ENCODE measurements around the gene CHRNB4. TPM values are rescaled to one million over a fixed set of nuclear protein-coding genes. Genes with fewer than 3 reads are reported as not detected.
A peak's percentile ranks its signal among the peaks of the same experiment; 100 is the strongest.

Gene CHRNB4
- polyA plus RNA-seq, 4 donors, result 2.9 to 3.5 (median 3.1) TPM

GRCh38 chr15:78671626-78672211, 30.7 kb upstream of the CHRNB4 start:
- no peak for DNase-seq (ENCODE audit: low read depth in 4 of 4, low spot score in 3 of 4)

GRCh38 chr15:78668987-78669386, 28.0 kb upstream of the CHRNB4 start:
- DNase-seq (ENCODE audit: low read depth in 4 of 4, low spot score in 3 of 4), result no peak

GRCh38 chr15:78667578-78668236, 26.7 kb upstream of the CHRNB4 start:
- DNase-seq (ENCODE audit: low read depth in 4 of 4, low spot score in 3 of 4), result no peak

- DNase-seq (ENCODE audit: low read depth in 4 of 4, low spot score in 3 of 4), result no peak
These were observed 25.0 kb upstream of the CHRNB4 start for GRCh38 chr15:78666010-78666409.

GRCh38 chr15:78663703-78664102, 22.7 kb upstream of the CHRNB4 start:
- no peak for DNase-seq (ENCODE audit: low read depth in 4 of 4, low spot score in 3 of 4)

GRCh38 chr15:78662028-78662427, 21.0 kb upstream of the CHRNB4 start:
- DNase-seq (ENCODE audit: low read depth in 4 of 4, low spot score in 3 of 4), result no peak

- DNase-seq (ENCODE audit: low read depth in 4 of 4, low spot score in 3 of 4), result no peak
These were observed 20.0 kb upstream of the CHRNB4 start for GRCh38 chr15:78661001-78661400.

GRCh38 chr15:78660584-78660983, 19.6 kb upstream of the CHRNB4 start:
- DNase-seq (ENCODE audit: low read depth in 4 of 4, low spot score in 3 of 4), result no peak

- DNase-seq (ENCODE audit: low read depth in 4 of 4, low spot score in 3 of 4), result no peak
These were observed 17.8 kb upstream of the CHRNB4 start for GRCh38 chr15:78658823-78659222.

- DNase-seq (ENCODE audit: low read depth in 4 of 4, low spot score in 3 of 4), result no peak
These were observed 13.3 kb upstream of the CHRNB4 start for GRCh38 chr15:78654272-78654671.

GRCh38 chr15:78651930-78652615, 11.1 kb upstream of the CHRNB4 start:
- no peak for DNase-seq (ENCODE audit: low read depth in 4 of 4, low spot score in 3 of 4)

- no peak for DNase-seq (ENCODE audit: low read depth in 4 of 4, low spot score in 3 of 4)
These were observed 10.0 kb upstream of the CHRNB4 start for GRCh38 chr15:78651007-78651406.

- no peak for DNase-seq (ENCODE audit: low read depth in 4 of 4, low spot score in 3 of 4)
These were observed 9.0 kb upstream of the CHRNB4 start for GRCh38 chr15:78650022-78650421.

- DNase-seq (ENCODE audit: low read depth in 4 of 4, low spot score in 3 of 4), result no peak
These were observed 4.0 kb upstream of the CHRNB4 start for GRCh38 chr15:78645009-78645408.

GRCh38 chr15:78642331-78642730, 1.3 kb upstream of the CHRNB4 start:
- no peak for DNase-seq (ENCODE audit: low read depth in 4 of 4, low spot score in 3 of 4)

- no peak for DNase-seq (ENCODE audit: low read depth in 4 of 4, low spot score in 3 of 4)
These were observed 802 bp upstream of the CHRNB4 start for GRCh38 chr15:78641749-78642275.

GRCh38 chr15:78640527-78641101, 396 bp downstream of the CHRNB4 start:
- no peak for DNase-seq (ENCODE audit: low read depth in 4 of 4, low spot score in 3 of 4)

- peak in 2 of 4 donors; percentile 70 for DNase-seq (ENCODE audit: low read depth in 4 of 4, low spot score in 3 of 4)
These were observed 2.2 kb downstream of the CHRNB4 start for GRCh38 chr15:78638658-78639314.

- DNase-seq (ENCODE audit: low read depth in 4 of 4, low spot score in 3 of 4), result no peak
These were observed 3.1 kb downstream of the CHRNB4 start for GRCh38 chr15:78637776-78638435.

GRCh38 chr15:78636378-78636859, 4.6 kb downstream of the CHRNB4 start:
- DNase-seq (ENCODE audit: low read depth in 4 of 4, low spot score in 3 of 4), result no peak
